ENCODE results near the gene RNF4. TPM values are rescaled to one million over a fixed set of nuclear protein-coding genes. Genes with fewer than 3 reads are reported as not detected.

RNF4 gene
- total RNA-seq, 4 donors from 2014 or later, result 33.2 to 49.0 (median 40.7) TPM

DNA sequence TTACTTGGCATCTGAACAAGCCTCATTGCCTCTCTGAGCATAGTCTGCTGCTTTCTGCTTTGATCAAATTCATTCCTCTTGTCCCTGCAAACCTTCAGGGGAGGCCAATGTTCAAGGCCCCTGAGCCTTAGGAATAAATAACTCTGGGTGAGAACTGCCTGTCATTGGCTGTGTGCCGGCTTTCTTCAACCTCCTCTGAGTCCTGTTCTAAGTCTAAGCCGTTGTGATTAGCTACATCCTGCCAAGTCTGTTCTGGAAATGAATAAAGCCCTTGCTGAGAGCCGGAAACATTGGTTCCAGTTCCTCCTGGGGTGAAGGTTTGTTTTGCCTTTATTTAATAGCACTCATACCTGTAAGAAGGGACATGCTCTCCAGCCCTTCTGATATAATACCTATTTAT, 13.8 kb downstream of the RNF4 start:
- peaks cover 77 to 100% (median 95%) of the 10 kb centered on the region in 4 donors for H3K4me1 ChIP-seq
- DNase-seq (ENCODE audit: extremely low spot score), result no peak
- H3K4me3 ChIP-seq, result no peak overlapping the region
- 7% methylated on average over 3 of the region's 3 CpGs for WGBS
- peak overlapping the region; percentile 32 to 81 (median 58) for H3K27ac ChIP-seq (replicated peaks in 1 of 4)
- no peaks in the 10 kb centered on the region for H3K36me3 ChIP-seq
- TF ChIP-seq POLR2A (IDR thresholded peaks at IDR 0.05; ENCODE audit: low read depth), result no peak
- TF ChIP-seq, protein P1, sequence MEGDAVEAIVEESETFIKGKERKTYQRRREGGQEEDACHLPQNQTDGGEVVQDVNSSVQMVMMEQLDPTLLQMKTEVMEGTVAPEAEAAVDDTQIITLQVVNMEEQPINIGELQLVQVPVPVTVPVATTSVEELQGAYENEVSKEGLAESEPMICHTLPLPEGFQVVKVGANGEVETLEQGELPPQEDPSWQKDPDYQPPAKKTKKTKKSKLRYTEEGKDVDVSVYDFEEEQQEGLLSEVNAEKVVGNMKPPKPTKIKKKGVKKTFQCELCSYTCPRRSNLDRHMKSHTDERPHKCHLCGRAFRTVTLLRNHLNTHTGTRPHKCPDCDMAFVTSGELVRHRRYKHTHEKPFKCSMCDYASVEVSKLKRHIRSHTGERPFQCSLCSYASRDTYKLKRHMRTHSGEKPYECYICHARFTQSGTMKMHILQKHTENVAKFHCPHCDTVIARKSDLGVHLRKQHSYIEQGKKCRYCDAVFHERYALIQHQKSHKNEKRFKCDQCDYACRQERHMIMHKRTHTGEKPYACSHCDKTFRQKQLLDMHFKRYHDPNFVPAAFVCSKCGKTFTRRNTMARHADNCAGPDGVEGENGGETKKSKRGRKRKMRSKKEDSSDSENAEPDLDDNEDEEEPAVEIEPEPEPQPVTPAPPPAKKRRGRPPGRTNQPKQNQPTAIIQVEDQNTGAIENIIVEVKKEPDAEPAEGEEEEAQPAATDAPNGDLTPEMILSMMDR (IDR thresholded peaks at IDR 0.05), result no peak
- peak in 1 of 2 donors; percentile 36 for TF ChIP-seq POLR2AphosphoS5 (IDR thresholded peaks at IDR 0.05)
- intact Hi-C loops (cut with DNase I), result no loop called here
- H3K27me3 ChIP-seq, result no peaks in the 10 kb centered on the region
- H3K9me3 ChIP-seq, result no peaks in the 10 kb centered on the region

DNA sequence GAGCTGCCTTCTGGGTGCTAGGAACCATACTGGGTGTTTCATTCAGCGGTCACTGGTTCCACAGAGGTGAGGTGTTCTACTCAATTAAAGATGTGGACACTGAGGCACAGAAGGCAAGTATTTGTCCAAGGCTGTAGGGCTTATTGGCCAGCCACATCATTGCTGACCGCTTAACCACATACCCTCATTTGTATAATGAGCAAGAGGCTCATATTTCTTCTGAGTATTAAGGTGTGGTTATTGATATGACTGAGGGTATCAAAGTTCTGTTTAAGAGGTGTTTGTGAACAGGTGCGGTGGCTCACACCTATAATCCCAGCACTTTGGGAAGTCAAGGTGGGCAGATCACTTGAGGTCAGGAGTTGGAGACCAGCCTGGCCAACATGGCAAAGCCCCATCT, 14.3 kb downstream of the RNF4 start:
- H3K27ac ChIP-seq (replicated peaks in 1 of 4), result peak overlapping the region; percentile 32 to 81 (median 58)
- 92% methylated on average over 3 of the region's 3 CpGs for WGBS
- intact Hi-C loops (cut with DNase I), result no loop called here

DNA sequence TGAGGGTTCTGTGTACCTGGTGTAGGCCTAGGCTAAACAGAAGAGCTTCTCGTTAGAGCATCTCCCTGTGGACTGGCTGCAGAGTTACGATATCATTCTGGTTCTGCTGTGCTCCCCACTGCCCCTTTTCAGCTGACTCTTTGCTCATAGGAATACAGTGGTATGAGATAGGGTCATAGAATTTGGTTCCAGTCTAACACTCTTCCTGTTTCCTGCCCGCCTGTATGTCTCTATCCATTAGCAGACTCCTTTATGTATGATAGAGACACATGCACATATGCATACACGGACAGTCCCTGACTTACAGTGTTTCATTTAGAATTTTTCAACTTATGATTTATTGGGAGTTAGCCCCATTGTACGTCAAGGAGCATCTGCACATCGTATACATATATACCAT, 15.3 kb downstream of the RNF4 start:
- Histone ChIP-seq H3K9me3 (no peaks in the 10 kb centered on the region), H3K27me3 (no peaks in the 10 kb centered on the region), H3K36me3 (peaks cover 0 to 4% (median 0%) of the 10 kb centered on the region in 4 donors), H3K27ac (replicated peaks in 1 of 4) (peak overlapping the region in 2 of 4 donors; percentile 55 to 81), H3K4me3 (no peak overlapping the region), H3K4me1 (peaks cover 77 to 98% (median 87%) of the 10 kb centered on the region in 4 donors)
- no peak for DNase-seq (ENCODE audit: extremely low spot score)
- 76% methylated on average over 6 of the region's 6 CpGs for WGBS
- intact Hi-C loops (cut with DNase I), result no loop called here
- TF ChIP-seq POLR2A (IDR thresholded peaks at IDR 0.05; ENCODE audit: low read depth) (no peak), EP300 (IDR thresholded peaks at IDR 0.05) (no peak), POLR2AphosphoS5 (IDR thresholded peaks at IDR 0.05) (no peak)
- TF ChIP-seq, protein P1 (IDR thresholded peaks at IDR 0.05), result no peak

More for the DNA sequence above, 14.3 kb downstream of the RNF4 start:
- Histone ChIP-seq H3K4me3 (no peak overlapping the region), H3K4me1 (peaks cover 76 to 100% (median 93%) of the 10 kb centered on the region in 4 donors), H3K36me3 (no peaks in the 10 kb centered on the region), H3K9me3 (no peaks in the 10 kb centered on the region), H3K27me3 (no peaks in the 10 kb centered on the region)
- no peak for DNase-seq (ENCODE audit: extremely low spot score)
- TF ChIP-seq, protein P1 (IDR thresholded peaks at IDR 0.05), result no peak
- TF ChIP-seq POLR2AphosphoS5 (IDR thresholded peaks at IDR 0.05) (no peak), EP300 (IDR thresholded peaks at IDR 0.05) (no peak), POLR2A (IDR thresholded peaks at IDR 0.05; ENCODE audit: low read depth) (no peak)

DNA sequence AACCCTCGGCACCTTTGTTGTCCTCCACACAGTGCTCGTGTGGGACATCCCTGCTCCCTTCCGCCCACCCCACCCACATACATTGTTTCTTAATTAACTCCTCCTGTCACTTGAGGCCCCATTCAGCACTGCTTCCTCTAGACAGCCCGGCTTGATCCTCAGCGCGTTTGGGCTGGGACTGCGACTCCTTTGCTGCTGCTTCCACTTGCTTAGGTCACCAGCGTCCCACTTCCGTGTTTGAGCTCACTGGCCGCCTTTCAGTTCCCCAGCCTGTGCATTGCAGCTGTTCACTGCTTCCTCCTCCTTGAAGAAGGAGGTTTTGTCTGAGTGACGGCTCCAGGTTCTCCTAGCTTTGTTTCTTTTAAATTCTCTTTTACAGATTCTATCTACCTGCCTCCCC, 16.1 kb downstream of the RNF4 start:
- DNase-seq (ENCODE audit: extremely low spot score), result peak; percentile 94
- Histone ChIP-seq H3K27me3 (no peaks in the 10 kb centered on the region), H3K36me3 (peaks cover 0 to 8% (median under 1%) of the 10 kb centered on the region in 4 donors), H3K9me3 (no peaks in the 10 kb centered on the region), H3K4me3 (no peak overlapping the region), H3K4me1 (peaks cover 80 to 98% (median 89%) of the 10 kb centered on the region in 4 donors), H3K27ac (replicated peaks in 1 of 4) (peak overlapping the region; percentile 38 to 55 (median 52))
- TF ChIP-seq, protein P1 (IDR thresholded peaks at IDR 0.05), result no peak
- no peak for TF ChIP-seq POLR2A (IDR thresholded peaks at IDR 0.05; ENCODE audit: low read depth)
- no peak for TF ChIP-seq EP300 (IDR thresholded peaks at IDR 0.05)
- TF ChIP-seq POLR2AphosphoS5 (IDR thresholded peaks at IDR 0.05), result peak in 1 of 2 donors; percentile 39
- 40% methylated on average over 11 of the region's 11 CpGs for WGBS
- intact Hi-C loops (cut with DNase I), result no loop called here

DNA sequence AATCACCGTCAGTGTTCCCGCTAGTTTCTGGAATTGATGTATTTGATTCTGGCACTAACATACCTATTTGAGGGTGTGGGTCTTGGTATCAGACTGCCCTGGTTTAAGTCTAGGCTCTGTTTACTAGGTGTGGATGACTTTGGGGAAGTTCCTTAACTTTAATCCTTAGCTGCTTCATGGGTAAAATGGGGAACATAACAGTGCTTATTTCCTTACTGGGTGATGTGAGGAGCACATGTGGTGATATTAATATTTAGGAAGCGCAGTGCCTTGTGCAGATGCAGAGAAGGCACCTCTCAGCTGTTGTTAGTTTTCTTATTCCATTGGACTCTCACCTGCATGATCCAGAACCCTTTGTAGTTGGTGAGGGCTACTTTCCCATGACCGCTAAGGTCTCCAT, 17.1 kb downstream of the RNF4 start:
- no peak for TF ChIP-seq POLR2AphosphoS5 (IDR thresholded peaks at IDR 0.05)
- TF ChIP-seq, protein P1 (IDR thresholded peaks at IDR 0.05), result no peak
- no peak for TF ChIP-seq EP300 (IDR thresholded peaks at IDR 0.05)
- no peak for TF ChIP-seq POLR2A (IDR thresholded peaks at IDR 0.05; ENCODE audit: low read depth)
- DNase-seq (ENCODE audit: extremely low spot score), result no peak
- Histone ChIP-seq H3K4me1 (peaks cover 77 to 96% (median 86%) of the 10 kb centered on the region in 4 donors), H3K9me3 (no peaks in the 10 kb centered on the region), H3K27ac (replicated peaks in 1 of 4) (peak overlapping the region in 2 of 4 donors; percentile 42 to 54), H3K36me3 (peaks cover 6 to 15% (median 9%) of the 10 kb centered on the region in 4 donors), H3K4me3 (no peak overlapping the region), H3K27me3 (no peaks in the 10 kb centered on the region)
- intact Hi-C loops (cut with DNase I), result no loop called here
- 92% methylated on average over 4 of the region's 4 CpGs for WGBS
